Parathyroid adenoma (tissue), 2 donors: ENCODE measurements around the gene XYLT1.

Experiments used
- H2AFZ ChIP-seq: fragments of 300-600 bp; sonication (generic); one replicate; pipeline ENCODE4 v1.7.0; 2017; ENCODE audit warnings: antibody characterized with exemption, mild to moderate bottlenecking
- H3K27ac ChIP-seq: fragments of 300-600 bp; sonication (generic); one replicate; pipeline ENCODE4 v1.7.0; 2017
- H3K27me3 ChIP-seq: fragments of 300-600 bp; sonication (generic); one replicate; pipeline ENCODE4 v1.7.0; 2017; ENCODE audit warnings: low read length; ENCODE audit not compliant: control insufficient read depth, insufficient read depth
- H3K36me3 ChIP-seq: fragments of 300-600 bp; sonication (generic); one replicate; pipeline ENCODE4 v1.7.0; 2017; ENCODE audit warnings: low read length; ENCODE audit not compliant: control insufficient read depth, insufficient read depth
- H3K4me1 ChIP-seq: fragments of 300-600 bp; sonication (generic); one replicate; pipeline ENCODE4 v1.7.0; 2017; ENCODE audit warnings: control low read depth
- H3K4me2 ChIP-seq: fragments of 300-600 bp; sonication (generic); one replicate; pipeline ENCODE4 v1.7.0; 2017; ENCODE audit warnings: low read length
- H3K4me3 ChIP-seq: fragments of 300-600 bp; sonication (generic); one replicate; pipeline ENCODE4 v1.7.0; 2017; ENCODE audit warnings: low read depth, low read length
- H3K79me2 ChIP-seq: fragments of 300-600 bp; sonication (generic); one replicate; pipeline ENCODE4 v1.7.0; 2017; ENCODE audit warnings: control low read depth
- H3K9ac ChIP-seq: fragments of 300-600 bp; sonication (generic); one replicate; pipeline ENCODE4 v1.7.0; 2017; ENCODE audit warnings: mild to moderate bottlenecking
- H3K9me3 ChIP-seq: fragments of 300-600 bp; sonication (generic); one replicate; pipeline ENCODE4 v1.7.0; 2017; ENCODE audit warnings: low read length; ENCODE audit not compliant: control insufficient read depth
- TF ChIP-seq, protein P1 (sequence below): fragments of 300-600 bp; sonication (generic); IDR thresholded peaks from one replicate; pipeline ENCODE4 v1.7.0; 2017; ENCODE audit warnings: antibody characterized with exemption, mild to moderate bottlenecking
- donor health status: primary hyperparathyroidism.

The XYLT1 gene

DNA sequence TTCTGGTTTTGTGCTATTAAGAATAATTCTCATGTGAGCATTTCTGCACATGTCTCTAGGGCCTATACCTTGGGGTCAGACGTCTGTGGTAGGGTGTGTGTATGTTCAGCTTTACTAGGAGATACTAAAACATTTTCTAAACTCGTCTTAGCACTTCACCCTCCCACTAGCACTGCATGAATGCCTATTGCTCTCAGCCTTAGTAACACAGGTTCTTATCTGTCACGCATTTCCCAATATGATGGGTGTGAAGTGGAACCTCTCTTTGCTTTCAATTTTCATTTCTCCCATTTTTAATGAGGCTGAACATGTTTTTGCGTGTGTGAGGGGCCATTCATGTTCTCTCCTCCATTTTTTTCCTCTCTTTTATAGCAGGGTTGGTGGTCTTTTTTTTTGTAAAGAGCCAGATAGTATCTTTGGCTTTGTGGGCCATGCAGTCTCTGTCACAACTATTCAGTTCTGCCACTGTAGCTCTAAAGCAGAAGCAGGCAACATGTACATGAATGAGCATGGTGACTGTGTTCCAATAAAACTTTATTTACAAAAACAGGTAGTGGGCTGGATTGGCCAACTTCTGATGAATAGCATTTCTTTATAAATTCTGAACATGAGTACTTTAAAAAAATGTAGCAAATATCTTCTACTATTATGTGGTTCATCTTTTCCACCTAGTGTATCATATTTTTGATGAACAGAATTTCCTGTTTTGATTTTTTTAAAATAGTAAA lies 354.0 kb downstream of the XYLT1 start:
- Histone ChIP-seq H3K4me1 (no peaks in the 10 kb centered on the region), H3K4me2 (no peak overlapping the region)

DNA sequence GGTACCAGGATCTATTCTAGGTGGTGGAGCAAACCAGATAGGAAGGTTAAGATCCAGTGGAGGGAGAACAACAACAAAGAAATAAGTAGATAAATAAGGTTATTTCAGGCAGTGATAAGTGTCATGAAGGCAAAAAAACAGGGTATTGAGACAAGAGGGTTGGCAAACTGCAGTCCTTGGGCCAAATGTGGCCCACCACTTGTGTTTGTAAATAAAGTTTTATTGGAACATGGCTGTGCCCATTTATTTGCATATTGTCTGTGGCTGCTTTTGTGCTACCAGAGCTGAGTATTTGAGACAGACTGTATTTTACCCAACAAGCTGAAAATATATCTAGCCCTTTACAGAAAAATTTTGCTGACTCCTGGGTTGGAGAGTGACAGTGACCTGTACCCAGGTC lies 361.3 kb downstream of the XYLT1 start:
- H3K4me1 ChIP-seq, result no peaks in the 10 kb centered on the region
- H3K9me3 ChIP-seq, result no peaks in the 10 kb centered on the region
- no peak overlapping the region for H3K27ac ChIP-seq
- no peak overlapping the region for H3K9ac ChIP-seq
- H3K4me2 ChIP-seq, result no peak overlapping the region
- H3K79me2 ChIP-seq, result no peaks in the 10 kb centered on the region
- H3K36me3 ChIP-seq, result no peaks in the 10 kb centered on the region
- no peak overlapping the region for H2AFZ ChIP-seq
- TF ChIP-seq, protein P1, sequence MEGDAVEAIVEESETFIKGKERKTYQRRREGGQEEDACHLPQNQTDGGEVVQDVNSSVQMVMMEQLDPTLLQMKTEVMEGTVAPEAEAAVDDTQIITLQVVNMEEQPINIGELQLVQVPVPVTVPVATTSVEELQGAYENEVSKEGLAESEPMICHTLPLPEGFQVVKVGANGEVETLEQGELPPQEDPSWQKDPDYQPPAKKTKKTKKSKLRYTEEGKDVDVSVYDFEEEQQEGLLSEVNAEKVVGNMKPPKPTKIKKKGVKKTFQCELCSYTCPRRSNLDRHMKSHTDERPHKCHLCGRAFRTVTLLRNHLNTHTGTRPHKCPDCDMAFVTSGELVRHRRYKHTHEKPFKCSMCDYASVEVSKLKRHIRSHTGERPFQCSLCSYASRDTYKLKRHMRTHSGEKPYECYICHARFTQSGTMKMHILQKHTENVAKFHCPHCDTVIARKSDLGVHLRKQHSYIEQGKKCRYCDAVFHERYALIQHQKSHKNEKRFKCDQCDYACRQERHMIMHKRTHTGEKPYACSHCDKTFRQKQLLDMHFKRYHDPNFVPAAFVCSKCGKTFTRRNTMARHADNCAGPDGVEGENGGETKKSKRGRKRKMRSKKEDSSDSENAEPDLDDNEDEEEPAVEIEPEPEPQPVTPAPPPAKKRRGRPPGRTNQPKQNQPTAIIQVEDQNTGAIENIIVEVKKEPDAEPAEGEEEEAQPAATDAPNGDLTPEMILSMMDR, result no peak
- H3K27me3 ChIP-seq, result no peaks in the 10 kb centered on the region
- no peak overlapping the region for H3K4me3 ChIP-seq

More for the DNA sequence above, 354.0 kb downstream of the XYLT1 start:
- no peak overlapping the region for H3K4me3 ChIP-seq
- no peak overlapping the region for H3K9ac ChIP-seq
- H3K9me3 ChIP-seq, result no peaks in the 10 kb centered on the region
- no peak overlapping the region for H3K27ac ChIP-seq
- no peaks in the 10 kb centered on the region for H3K79me2 ChIP-seq
- TF ChIP-seq, protein P1, result no peak
- no peak overlapping the region for H2AFZ ChIP-seq
- H3K36me3 ChIP-seq, result no peaks in the 10 kb centered on the region
- H3K27me3 ChIP-seq, result no peaks in the 10 kb centered on the region

DNA sequence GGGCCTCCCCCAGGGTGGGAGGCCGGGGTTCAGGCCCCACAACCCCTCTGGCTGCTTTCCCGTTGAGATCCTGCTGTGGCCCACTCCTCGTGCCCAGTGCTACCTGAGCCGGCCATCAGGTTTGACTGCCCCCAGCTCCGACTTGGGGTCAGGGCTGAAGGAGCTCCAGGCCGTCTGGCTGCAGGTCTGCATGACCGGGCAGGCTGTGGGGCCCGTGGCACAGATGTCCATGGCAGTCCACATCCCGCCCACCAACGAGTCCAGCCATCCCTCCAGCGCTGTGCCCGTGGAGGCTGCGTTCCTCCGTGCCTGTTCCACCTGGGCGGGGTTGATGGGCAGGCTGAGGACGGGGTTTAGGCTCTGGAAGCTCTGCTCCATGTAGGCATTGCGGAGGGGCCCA lies 362.2 kb downstream of the XYLT1 start:
- H3K9me3 ChIP-seq, result no peaks in the 10 kb centered on the region
- no peak overlapping the region for H2AFZ ChIP-seq
- no peaks in the 10 kb centered on the region for H3K79me2 ChIP-seq
- H3K27ac ChIP-seq, result no peak overlapping the region
- no peaks in the 10 kb centered on the region for H3K4me1 ChIP-seq
- H3K9ac ChIP-seq, result no peak overlapping the region
- H3K4me2 ChIP-seq, result no peak overlapping the region
- no peak overlapping the region for H3K4me3 ChIP-seq
- no peaks in the 10 kb centered on the region for H3K27me3 ChIP-seq
- TF ChIP-seq, protein P1, result no peak
- no peaks in the 10 kb centered on the region for H3K36me3 ChIP-seq

DNA sequence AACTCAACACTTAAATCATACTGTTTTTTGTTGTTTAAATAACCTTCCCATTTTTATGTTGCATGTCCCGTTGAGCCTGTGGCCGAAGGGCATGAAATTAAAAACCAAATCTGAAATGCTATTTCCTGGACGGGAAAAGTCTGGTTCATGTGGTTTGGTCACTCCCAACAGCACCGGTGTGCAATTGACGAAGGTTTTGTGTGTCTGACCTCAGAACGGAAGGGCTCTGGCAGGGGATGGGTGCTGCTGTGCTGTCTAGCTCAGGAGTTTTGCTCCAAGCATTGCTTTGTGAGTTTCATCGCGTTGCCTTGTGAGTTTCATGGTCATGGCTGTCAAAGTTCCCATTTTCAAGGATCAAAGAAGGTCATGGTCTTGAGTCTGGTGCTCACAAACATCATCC lies 363.3 kb downstream of the XYLT1 start:
- Histone ChIP-seq H3K9me3 (no peaks in the 10 kb centered on the region), H2AFZ (no peak overlapping the region), H3K27me3 (no peaks in the 10 kb centered on the region), H3K4me1 (no peaks in the 10 kb centered on the region), H3K36me3 (no peaks in the 10 kb centered on the region), H3K4me3 (no peak overlapping the region), H3K4me2 (no peak overlapping the region), H3K27ac (no peak overlapping the region), H3K79me2 (no peaks in the 10 kb centered on the region), H3K9ac (no peak overlapping the region)
- TF ChIP-seq, protein P1, result no peak

DNA sequence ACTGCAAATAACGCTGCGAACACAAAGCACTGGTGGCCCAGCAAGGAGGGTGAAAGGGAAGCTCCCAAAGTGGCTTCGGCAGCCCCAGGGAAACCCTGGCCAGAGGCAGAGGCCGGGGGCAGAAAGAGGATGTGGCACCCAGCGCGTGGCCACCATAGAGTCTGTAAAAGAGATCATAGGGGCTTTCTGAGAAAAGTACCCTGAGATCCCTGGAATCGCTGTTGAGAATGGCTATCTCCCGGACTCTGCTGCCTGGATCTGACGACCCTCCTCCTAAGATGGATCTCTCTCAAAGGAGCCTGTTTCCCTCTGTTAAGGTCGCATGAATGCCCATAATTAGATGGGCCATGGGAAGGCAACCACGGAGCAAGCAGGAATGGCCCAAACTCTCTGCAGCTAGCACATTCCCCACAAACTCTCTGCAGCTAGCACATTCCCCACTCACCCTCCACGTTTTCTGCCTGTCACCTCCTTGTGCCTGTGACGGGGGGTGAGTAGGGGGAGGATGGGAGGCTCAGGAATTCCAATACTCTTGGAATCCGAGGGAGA lies 364.4 kb downstream of the XYLT1 start:
- Histone ChIP-seq H3K27me3 (no peaks in the 10 kb centered on the region), H2AFZ (no peak overlapping the region), H3K4me1 (no peaks in the 10 kb centered on the region), H3K9ac (no peak overlapping the region), H3K79me2 (no peaks in the 10 kb centered on the region), H3K4me3 (no peak overlapping the region), H3K27ac (no peak overlapping the region), H3K9me3 (no peaks in the 10 kb centered on the region), H3K4me2 (no peak overlapping the region), H3K36me3 (no peaks in the 10 kb centered on the region)
- TF ChIP-seq, protein P1, result no peak
